ENCODE results near the gene BRINP3.

BRINP3 gene

GRCh38 chr1:190474010-190474409, 3.7 kb downstream of the BRINP3 start:
- no peaks in the 10 kb centered on the region for H3K9me3 Mint-ChIP-seq
- peaks cover 10% of the 10 kb centered on the region for H3K4me1 Mint-ChIP-seq
- DNase-seq, result no peak
- no peak for ATAC-seq
- no peak overlapping the region for H3K4me3 Mint-ChIP-seq
- no peak overlapping the region for H3K27ac Mint-ChIP-seq
- peaks cover 51% of the 10 kb centered on the region for H3K27me3 Mint-ChIP-seq

DNA sequence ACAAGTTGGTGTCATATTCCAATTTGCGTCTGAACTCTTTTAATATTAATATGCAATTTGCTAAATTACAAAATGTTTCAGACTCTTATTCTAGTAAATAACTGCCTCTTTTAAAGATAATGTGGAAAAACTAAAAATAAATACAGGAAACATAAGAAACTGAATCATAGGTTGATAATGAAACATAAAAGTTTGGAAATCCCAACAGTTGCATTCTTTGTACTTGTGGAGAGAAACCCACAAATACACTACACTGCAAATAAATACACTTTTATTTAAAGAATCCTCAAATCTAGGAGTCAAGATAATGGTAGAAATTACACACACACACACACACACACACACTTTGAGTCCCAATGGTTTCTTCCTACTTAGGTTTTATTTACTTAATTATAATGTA, 5.2 kb downstream of the BRINP3 start:
- peaks cover 36% of the 10 kb centered on the region for H3K27me3 Mint-ChIP-seq
- no peak overlapping the region for H3K4me3 Mint-ChIP-seq
- no peak overlapping the region for H3K27ac Mint-ChIP-seq
- H3K4me1 Mint-ChIP-seq, result no peaks in the 10 kb centered on the region
- DNase-seq, result no peak
- H3K9me3 Mint-ChIP-seq, result no peaks in the 10 kb centered on the region
- no peak for ATAC-seq

DNA sequence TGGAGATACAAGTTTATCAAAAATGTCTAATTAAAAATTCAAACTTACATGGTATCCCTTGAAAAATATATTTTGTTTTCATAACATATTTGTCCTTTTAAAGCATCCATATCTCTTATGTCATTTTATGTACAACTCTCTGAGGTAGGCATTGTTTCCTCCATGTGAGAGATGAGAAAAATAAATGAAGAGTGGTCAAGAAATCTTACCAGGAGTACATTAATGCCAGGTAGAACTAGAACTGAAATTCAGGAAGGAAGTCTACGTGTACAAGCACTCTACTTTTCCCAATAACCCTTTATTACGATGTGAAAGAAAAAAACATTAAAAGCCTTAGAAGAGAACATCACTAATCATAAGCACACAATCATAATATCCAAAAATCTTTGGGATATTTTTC, 5.6 kb downstream of the BRINP3 start:
- Mint-ChIP-seq H3K4me1 (no peaks in the 10 kb centered on the region), H3K9me3 (no peaks in the 10 kb centered on the region), H3K4me3 (no peak overlapping the region), H3K27me3 (peaks cover 31% of the 10 kb centered on the region), H3K27ac (no peak overlapping the region)
- ATAC-seq (no peak), DNase-seq (no peak)

- no peak overlapping the region for H3K4me3 Mint-ChIP-seq
- H3K9me3 Mint-ChIP-seq, result peaks cover 0 to 9% of the 10 kb centered on the region in 2 donors
- ATAC-seq, result no peak
- DNase-seq, result no peak
- H3K4me1 Mint-ChIP-seq, result no peaks in the 10 kb centered on the region
- no peaks in the 10 kb centered on the region for H3K27me3 Mint-ChIP-seq
- H3K27ac Mint-ChIP-seq, result no peak overlapping the region
These were observed 13.0 kb downstream of the BRINP3 start for GRCh38 chr1:190464690-190465089.

DNA sequence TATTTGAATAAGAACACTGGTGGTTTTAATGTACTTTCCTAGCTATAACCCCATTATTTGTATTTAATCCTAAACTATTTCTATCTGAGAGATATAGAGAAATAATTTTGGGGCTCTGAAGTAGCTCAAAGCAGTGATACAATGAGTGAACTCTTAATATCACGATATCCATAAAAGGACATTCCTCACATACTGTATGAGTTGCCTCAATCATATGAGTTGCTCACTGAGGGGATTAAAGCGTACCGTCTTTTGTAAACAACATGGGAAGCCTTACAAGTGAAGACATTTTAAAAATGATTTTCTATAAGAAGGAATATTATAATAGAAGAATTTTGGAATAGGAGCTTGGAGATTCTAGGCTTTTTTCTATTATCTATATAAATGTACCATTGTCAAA, 21.5 kb downstream of the BRINP3 start:
- no peak for ATAC-seq
- H3K9me3 Mint-ChIP-seq, result peaks cover 0 to 7% of the 10 kb centered on the region in 2 donors
- H3K4me3 Mint-ChIP-seq, result no peak overlapping the region
- no peak for DNase-seq
- H3K4me1 Mint-ChIP-seq, result no peaks in the 10 kb centered on the region
- no peaks in the 10 kb centered on the region for H3K27me3 Mint-ChIP-seq
- H3K27ac Mint-ChIP-seq, result no peak overlapping the region

DNA sequence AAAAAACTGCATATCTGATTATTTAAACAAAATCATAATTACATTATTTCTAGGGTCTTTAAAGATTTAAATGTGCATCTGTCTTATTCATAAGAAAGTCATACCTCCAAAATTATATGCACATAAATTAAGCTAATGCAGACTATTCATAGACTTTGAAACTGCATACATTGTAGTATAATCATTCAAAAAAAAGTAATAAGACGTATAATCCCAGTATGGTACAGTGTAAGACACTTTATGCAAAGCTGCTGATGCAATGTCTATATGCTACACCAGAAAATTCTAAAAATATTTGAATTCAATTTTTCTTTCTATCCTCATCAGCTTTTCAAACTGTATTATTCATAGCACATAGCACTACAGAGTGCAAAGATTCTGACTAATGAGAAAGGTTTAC, 22.0 kb downstream of the BRINP3 start:
- no peak overlapping the region for H3K27ac Mint-ChIP-seq
- no peak overlapping the region for H3K4me3 Mint-ChIP-seq
- ATAC-seq (no peak), DNase-seq (no peak)
- H3K27me3 Mint-ChIP-seq, result no peaks in the 10 kb centered on the region
- peaks cover 0 to 2% of the 10 kb centered on the region in 2 donors for H3K9me3 Mint-ChIP-seq
- H3K4me1 Mint-ChIP-seq, result no peaks in the 10 kb centered on the region

GRCh38 chr1:190453550-190453949, 24.1 kb downstream of the BRINP3 start:
- no peak for ATAC-seq
- no peaks in the 10 kb centered on the region for H3K9me3 Mint-ChIP-seq
- H3K4me3 Mint-ChIP-seq, result no peak overlapping the region
- H3K27me3 Mint-ChIP-seq, result no peaks in the 10 kb centered on the region
- no peak overlapping the region for H3K27ac Mint-ChIP-seq
- H3K4me1 Mint-ChIP-seq, result no peaks in the 10 kb centered on the region
- no peak for DNase-seq

- Mint-ChIP-seq H3K27ac (no peak overlapping the region), H3K4me1 (no peaks in the 10 kb centered on the region)
- ATAC-seq, result no peak
These were observed 25.3 kb downstream of the BRINP3 start for GRCh38 chr1:190452272-190452848.

DNA sequence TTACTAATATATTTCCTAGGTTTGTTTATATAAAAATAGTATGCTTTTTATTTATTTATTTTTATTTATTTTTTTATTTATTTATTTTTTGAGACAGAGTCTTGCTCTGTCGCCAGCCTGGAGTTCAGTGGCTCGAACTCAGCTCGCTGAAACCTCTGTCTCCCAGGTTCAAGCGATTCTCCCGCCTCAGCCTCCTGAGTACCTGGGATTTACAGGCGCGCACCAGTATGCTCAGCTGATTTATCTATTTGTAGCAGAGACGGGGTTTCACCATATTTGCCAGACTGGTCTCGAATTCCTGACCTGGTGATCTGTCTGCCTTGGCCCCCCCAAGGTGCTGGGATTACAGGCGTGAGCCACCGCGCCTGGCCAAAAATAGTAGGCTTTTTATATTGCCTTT, 33.2 kb downstream of the BRINP3 start:
- no peak overlapping the region for H3K27ac Mint-ChIP-seq
- no peaks in the 10 kb centered on the region for H3K4me1 Mint-ChIP-seq
- ATAC-seq (no peak), DNase-seq (no peak)
- no peaks in the 10 kb centered on the region for H3K27me3 Mint-ChIP-seq
- no peak overlapping the region for H3K4me3 Mint-ChIP-seq
- H3K9me3 Mint-ChIP-seq, result no peaks in the 10 kb centered on the region

More at GRCh38 chr1:190452272-190452848, 25.3 kb downstream of the BRINP3 start:
- Mint-ChIP-seq H3K4me3 (no peak overlapping the region), H3K27me3 (no peaks in the 10 kb centered on the region), H3K9me3 (no peaks in the 10 kb centered on the region)
- no peak for DNase-seq

GRCh38 chr1:190439447-190439846, 38.2 kb downstream of the BRINP3 start:
- Mint-ChIP-seq H3K4me3 (no peak overlapping the region), H3K27ac (no peak overlapping the region), H3K27me3 (no peaks in the 10 kb centered on the region), H3K4me1 (no peaks in the 10 kb centered on the region), H3K9me3 (no peaks in the 10 kb centered on the region)
- ATAC-seq, result no peak
- DNase-seq, result no peak

GRCh38 chr1:190436615-190437014, 41.0 kb downstream of the BRINP3 start:
- DNase-seq (no peak), ATAC-seq (no peak)
- Mint-ChIP-seq H3K4me1 (no peaks in the 10 kb centered on the region), H3K27ac (no peak overlapping the region), H3K4me3 (no peak overlapping the region), H3K9me3 (no peaks in the 10 kb centered on the region), H3K27me3 (no peaks in the 10 kb centered on the region)

GRCh38 chr1:190429932-190430331, 47.7 kb downstream of the BRINP3 start:
- Mint-ChIP-seq H3K27ac (no peak overlapping the region), H3K9me3 (no peaks in the 10 kb centered on the region)
- ATAC-seq, result no peak

DNA sequence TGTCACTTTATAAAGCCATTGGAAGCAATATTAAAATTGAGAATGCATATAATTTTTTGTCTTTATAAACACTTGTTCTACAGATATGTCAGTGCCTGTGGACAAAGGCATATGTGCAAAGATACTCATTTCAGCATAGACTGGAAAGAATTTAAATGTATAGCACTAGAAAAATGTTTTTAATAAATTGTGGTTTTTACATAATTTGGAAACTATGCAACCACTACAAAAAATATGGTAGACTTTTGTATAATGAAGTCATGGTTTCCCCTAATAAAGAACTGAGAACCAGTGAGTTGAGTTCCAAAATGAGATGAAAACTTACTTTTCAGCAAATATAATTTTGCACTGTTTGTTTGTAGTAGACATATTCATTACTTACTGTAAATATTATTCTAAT, 48.5 kb downstream of the BRINP3 start:
- Mint-ChIP-seq H3K9me3 (no peaks in the 10 kb centered on the region), H3K4me3 (no peak overlapping the region), H3K4me1 (no peaks in the 10 kb centered on the region), H3K27ac (no peak overlapping the region), H3K27me3 (no peaks in the 10 kb centered on the region)
- no peak for DNase-seq
- ATAC-seq, result no peak

More at GRCh38 chr1:190429932-190430331, 47.7 kb downstream of the BRINP3 start:
- Mint-ChIP-seq H3K4me3 (no peak overlapping the region), H3K27me3 (no peaks in the 10 kb centered on the region), H3K4me1 (no peaks in the 10 kb centered on the region)
- no peak for DNase-seq

- ATAC-seq (no peak), DNase-seq (no peak)
- no peaks in the 10 kb centered on the region for H3K4me1 Mint-ChIP-seq
- H3K27ac Mint-ChIP-seq, result no peak overlapping the region
- no peaks in the 10 kb centered on the region for H3K9me3 Mint-ChIP-seq
- H3K4me3 Mint-ChIP-seq, result no peak overlapping the region
- H3K27me3 Mint-ChIP-seq, result no peaks in the 10 kb centered on the region
These were observed 61.4 kb downstream of the BRINP3 start for GRCh38 chr1:190416239-190416638.

GRCh38 chr1:190413142-190413541, 64.5 kb downstream of the BRINP3 start:
- DNase-seq, result no peak
- Mint-ChIP-seq H3K27ac (no peak overlapping the region), H3K9me3 (peaks cover 0 to 8% of the 10 kb centered on the region in 2 donors), H3K4me3 (no peak overlapping the region), H3K27me3 (no peaks in the 10 kb centered on the region), H3K4me1 (no peaks in the 10 kb centered on the region)
- no peak for ATAC-seq

- no peaks in the 10 kb centered on the region for H3K27me3 Mint-ChIP-seq
- DNase-seq (no peak), ATAC-seq (no peak)
- H3K9me3 Mint-ChIP-seq, result no peaks in the 10 kb centered on the region
- no peaks in the 10 kb centered on the region for H3K4me1 Mint-ChIP-seq
- no peak overlapping the region for H3K4me3 Mint-ChIP-seq
- no peak overlapping the region for H3K27ac Mint-ChIP-seq
These were observed 74.3 kb downstream of the BRINP3 start for GRCh38 chr1:190403402-190403801.

DNA sequence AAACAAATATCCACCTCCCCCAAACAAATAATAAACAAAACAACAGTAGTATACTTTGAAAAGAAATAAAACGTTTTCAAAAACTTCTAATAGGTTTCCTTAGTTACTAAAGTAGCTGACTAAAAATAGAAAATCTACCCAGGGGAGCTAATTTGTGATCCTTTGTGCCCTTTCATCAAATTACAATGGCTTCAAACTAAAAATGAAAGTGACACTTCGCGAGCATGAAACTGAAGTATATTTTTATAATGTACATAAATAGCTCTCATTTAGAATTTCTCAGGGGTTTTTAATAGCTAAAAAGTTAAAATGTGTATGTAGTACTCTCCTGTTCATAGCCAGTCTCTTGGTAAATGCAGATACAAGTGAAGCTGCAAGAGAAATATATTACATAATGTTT, 78.4 kb downstream of the BRINP3 start:
- no peaks in the 10 kb centered on the region for H3K4me1 Mint-ChIP-seq
- H3K4me3 Mint-ChIP-seq, result no peak overlapping the region
- no peak overlapping the region for H3K27ac Mint-ChIP-seq
- no peaks in the 10 kb centered on the region for H3K9me3 Mint-ChIP-seq
- H3K27me3 Mint-ChIP-seq, result no peaks in the 10 kb centered on the region
- ATAC-seq (no peak), DNase-seq (no peak)
